Spleen (tissue), 11 donors: ENCODE data around the gene SRGN. TPM values are rescaled to one million over a fixed set of nuclear protein-coding genes. Genes with fewer than 3 reads are reported as not detected.

Experiments used
- DNase-seq: peaks from one replicate; pipeline ENCODE4 v3.0.0-alpha.2; 2020
- H3K27ac ChIP-seq, 8 donors: fragments of 200-600 bp; sonication (generic) in 7 of 8; 1 replicate in 4 of 8; 2 replicates in 4 of 8; pipeline versions ENCODE4 v1.5.0 to v1.8.0; 2016 to 2021; ENCODE audit warnings: inconsistent platforms in 4 of 8, mild to moderate bottlenecking in 4 of 8, moderate library complexity in 1 of 8
- H3K27me3 ChIP-seq, 7 donors: fragments of 200-600 bp; sonication (generic) in 6 of 7; replicated peaks in 1 of 7; 1 replicate in 4 of 7; 2 replicates in 3 of 7; pipeline versions ENCODE4 v1.5.0 to v1.8.0; 2016 to 2021; ENCODE audit warnings: inconsistent platforms in 3 of 7, mild to moderate bottlenecking in 1 of 7
- H3K36me3 ChIP-seq, 6 donors: fragments of 200-600 bp; sonication (generic) in 5 of 6; 1 replicate in 4 of 6; 2 replicates in 2 of 6; pipeline versions ENCODE4 v1.5.0 to v1.8.0; 2016 to 2021; ENCODE audit warnings: inconsistent platforms in 2 of 6
- H3K4me1 ChIP-seq, 6 donors: fragments of 200-600 bp; sonication (generic) in 5 of 6; 1 replicate in 3 of 6; 2 replicates in 3 of 6; pipeline versions ENCODE4 v1.5.0 to v1.8.0; 2016 to 2021; ENCODE audit warnings: inconsistent platforms in 3 of 6
- H3K4me3 ChIP-seq, 8 donors: fragments of 200-600 bp; sonication (generic) in 7 of 8; 1 replicate in 4 of 8; 2 replicates in 4 of 8; pipeline versions ENCODE4 v1.5.0 to v1.8.0; 2016 to 2021; ENCODE audit warnings: inconsistent platforms in 4 of 8, mild to moderate bottlenecking in 4 of 8, moderate library complexity in 2 of 8
- H3K9me3 ChIP-seq, 8 donors: fragments of 200-600 bp; sonication (generic) in 7 of 8; 1 replicate in 4 of 8; 2 replicates in 4 of 8; pipeline versions ENCODE4 v1.5.0 to v1.8.0; 2016 to 2021; ENCODE audit warnings: inconsistent platforms in 4 of 8
- CTCF ChIP-seq, 11 experiments: fragments of 200-600 bp in 7 of 11; fragments of 450-650 bp in 4 of 11; sonication (generic) in 4 of 11; IDR thresholded peaks in 8 of 11; conservative IDR thresholded peaks in 3 of 11; 1 replicate in 7 of 11; 2 replicates in 4 of 11; pipeline versions ENCODE4 v1.4.0 to v1.8.0; 2016 to 2021; ENCODE audit warnings: antibody characterized with exemption in 11 of 11, inconsistent platforms in 4 of 11, mild to moderate bottlenecking in 1 of 11
- POLR2A ChIP-seq, 3 donors: fragments of 450-650 bp; IDR thresholded peaks; one replicate each; pipeline ENCODE4 v1.5.1; 2017; ENCODE audit warnings: antibody characterized with exemption in 3 of 3, mild to moderate bottlenecking in 1 of 3
- POLR2AphosphoS5 ChIP-seq, 3 donors: sonication (generic); formaldehyde crosslinking; IDR thresholded peaks; one replicate each; pipeline ENCODE4 v1.5.1; 2017; ENCODE audit warnings: antibody characterized with exemption in 3 of 3
- WGBS, 5 donors: extraction: QIAGEN DNeasy Blood & Tissue Kit in 3 of 5; methylation state at CpG; one replicate each; pipeline versions ENCODE4 v1.1.5 to v1.1.7; 2013 to 2018; 5-methylcytosine and 5-hydroxymethylcytosine counted together
- intact Hi-C: fragments of 100-400 bp; cut with DNase I; formaldehyde crosslinking; loops from one replicate; pipeline ENCODE4 v1.15.0; 2023; ENCODE audit warnings: low total_unique reads
- polyA plus RNA-seq, 3 donors: library from polyadenylated mRNA; stranded (reverse); fragments of 200-250 nt; gene quantifications; one replicate each; pipeline ENCODE4 v1.2.1, GENCODE V29; 2013
- total RNA-seq, 7 donors: library from RNA; depleted of rRNA in 3 of 7; stranded (reverse); fragments of >200 nt in 3 of 7; fragmentation: NEBNext Ultra II Directional in 4 of 7; extraction: Animal tissue kit (Norgen Biotek cat#: 25700) in 4 of 7; gene quantifications; one replicate each; pipeline versions ENCODE4 v1.1.0 to v1.2.1, GENCODE V29; 2016 to 2021
- donor health status: healthy with polysubstance abuse.
- donor health status: DM: no; HTN: no; CAD: no; lungs with moderate emphysema.
- donor health status: DM: no; HTN: no; CAD: no.
- donor health status: Bipolar disorder and iron deficiency.
- donor health status: healthy.
- donor health status: DM: no; HTN: no; CAD: no.
- donor health status: DM: yes; HTN: yes; CAD: no.

The SRGN gene
- total and polyA plus RNA-seq, 10 donors, result 123 to 1,009 (median 505) TPM

- 0 to 1% (median 1%) methylated on average over 15 to 16 of the region's 16 CpGs for WGBS, 5 donors
- H3K36me3 ChIP-seq, result no peaks in the 10 kb centered on the region
These were observed 35.4 kb downstream of the SRGN start for GRCh38 chr10:69123306-69123746.

DNA sequence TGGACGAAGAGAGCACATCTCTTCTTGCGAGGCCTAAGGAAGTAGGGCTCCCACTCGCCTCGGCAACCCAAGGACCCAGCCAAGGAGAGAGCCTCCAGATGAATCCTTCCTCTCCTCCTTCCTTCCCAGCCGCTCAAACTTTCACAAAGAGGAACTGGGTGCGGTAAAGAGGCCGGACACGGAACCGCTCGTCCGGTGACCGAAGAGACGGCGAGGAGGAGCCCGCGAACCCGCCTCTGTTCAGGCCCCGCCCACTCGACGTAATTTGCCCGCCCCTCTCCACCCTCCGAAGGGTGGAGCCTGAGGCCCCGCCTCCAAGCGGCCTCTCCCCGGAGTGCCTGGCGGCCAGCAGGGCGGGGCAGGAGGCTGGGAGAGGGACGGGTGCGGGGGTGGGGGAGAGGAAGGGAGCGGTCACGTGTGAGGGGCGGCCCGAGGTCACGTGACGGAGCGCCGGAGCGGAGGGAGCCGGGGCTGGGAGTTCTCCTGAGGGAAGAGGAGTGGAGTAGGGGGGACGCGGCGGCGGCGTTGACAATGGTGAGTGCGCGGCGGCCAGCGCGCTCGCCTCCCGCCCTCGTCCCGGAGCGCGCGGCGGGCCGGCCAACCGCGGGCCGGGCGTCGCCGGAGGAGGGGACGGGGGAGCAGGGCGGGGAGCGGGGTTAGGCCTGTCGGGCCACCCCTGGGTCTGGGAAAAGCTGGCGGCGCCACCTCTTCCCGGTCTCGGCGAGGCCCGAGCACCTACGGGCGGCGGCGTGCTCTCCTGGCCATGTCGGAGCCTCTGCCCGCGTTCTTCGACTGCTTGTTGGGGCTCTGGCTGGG, 36.1 kb downstream of the SRGN start, which contains the start of gene VPS26A:
TSS of gene VPS26A (plus strand) at position 432 of the 816 bp plus-strand sequence. CDS start at position 532, 100 bp downstream.
- no peaks in the 10 kb centered on the region for H3K9me3 ChIP-seq
- DNase-seq, result peak; percentile 100
- intact Hi-C loops, result no loop called here
- H3K27me3 ChIP-seq, result no peaks in the 10 kb centered on the region
- peaks cover 0 to 3% (median 0%) of the 10 kb centered on the region in 6 donors for H3K36me3 ChIP-seq
- peak within 1 kb of the TSS; percentile 79 to 97 (median 93) for H3K4me3 ChIP-seq
- peak; percentile 97 to 98 (median 98) for TF ChIP-seq POLR2AphosphoS5 (IDR thresholded peaks at IDR 0.05)
- peak; percentile 81 to 92 (median 85) for TF ChIP-seq POLR2A (IDR thresholded peaks at IDR 0.05)
- TF ChIP-seq CTCF (IDR thresholded peaks at IDR 0.05 in 8 of 11, conservative IDR thresholded peaks at IDR 0.05 in 3 of 11), result peak in 9 of 11 experiments; percentile 18 to 74 (median 33)
- peaks cover 17 to 52% (median 43%) of the 10 kb centered on the region in 6 donors for H3K4me1 ChIP-seq
- H3K27ac ChIP-seq, result peak within 1 kb of the TSS; percentile 97 to 99 (median 98)
- WGBS, 5 donors, result 0 to 2% (median 1%) methylated on average over 44 to 82 of the region's 82 CpGs

More at GRCh38 chr10:69123306-69123746, 35.4 kb downstream of the SRGN start:
- H3K4me3 ChIP-seq, result peak overlapping the region; percentile 49 to 97 (median 90)
- TF ChIP-seq POLR2A (IDR thresholded peaks at IDR 0.05), result no peak
- peak in 2 of 11 experiments; percentile 7 to 17 for TF ChIP-seq CTCF (IDR thresholded peaks at IDR 0.05 in 8 of 11, conservative IDR thresholded peaks at IDR 0.05 in 3 of 11)
- no peak for TF ChIP-seq POLR2AphosphoS5 (IDR thresholded peaks at IDR 0.05)
- H3K4me1 ChIP-seq, result peaks cover 17 to 46% (median 37%) of the 10 kb centered on the region in 6 donors
- peak overlapping the region; percentile 97 to 99 (median 98) for H3K27ac ChIP-seq
- no peaks in the 10 kb centered on the region for H3K27me3 ChIP-seq
- no peak for DNase-seq
- no peaks in the 10 kb centered on the region for H3K9me3 ChIP-seq
- intact Hi-C loops, result no loop called here

GRCh38 chr10:69124563-69125268, 36.8 kb downstream of the SRGN start:
- Histone ChIP-seq H3K4me3 (peak overlapping the region; percentile 79 to 97 (median 93)), H3K9me3 (no peaks in the 10 kb centered on the region), H3K27me3 (no peaks in the 10 kb centered on the region), H3K27ac (peak overlapping the region; percentile 97 to 99 (median 98)), H3K4me1 (peaks cover 17 to 60% (median 50%) of the 10 kb centered on the region in 6 donors), H3K36me3 (peaks cover 0 to 3% (median 0%) of the 10 kb centered on the region in 6 donors)
- intact Hi-C loops, result no loop called here
- DNase-seq, result peak; percentile 85
- WGBS, 5 donors, result 0 to 1% (median 1%) methylated on average over 21 to 26 of the region's 26 CpGs
- TF ChIP-seq POLR2A (IDR thresholded peaks at IDR 0.05), result no peak
- peak in 1 of 3 donors; percentile 63 for TF ChIP-seq POLR2AphosphoS5 (IDR thresholded peaks at IDR 0.05)

DNA sequence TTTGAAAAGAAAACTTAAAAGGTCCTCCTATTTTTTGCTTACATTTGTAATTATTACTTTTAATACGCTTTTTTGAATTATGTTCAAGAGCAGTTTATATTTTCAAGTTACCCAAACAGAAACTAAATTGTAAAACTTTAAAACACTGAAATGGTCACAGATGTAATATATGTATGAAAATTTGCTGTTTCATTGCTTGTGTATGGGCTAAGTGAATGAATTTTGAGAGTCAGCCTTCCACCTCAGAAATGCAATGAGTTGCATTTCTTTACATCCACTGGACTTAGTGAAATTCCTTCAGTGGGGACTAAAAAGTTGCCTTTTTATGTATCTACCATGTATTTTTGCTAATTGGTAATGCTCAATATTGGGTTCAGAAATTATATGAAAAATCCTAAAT, 37.7 kb downstream of the SRGN start:
- TF ChIP-seq POLR2A (IDR thresholded peaks at IDR 0.05) (no peak), CTCF (IDR thresholded peaks at IDR 0.05 in 8 of 11, conservative IDR thresholded peaks at IDR 0.05 in 3 of 11) (no peak), POLR2AphosphoS5 (IDR thresholded peaks at IDR 0.05) (no peak)
- intact Hi-C loops, result no loop called here
- Histone ChIP-seq H3K4me1 (peaks cover 17 to 68% (median 58%) of the 10 kb centered on the region in 6 donors), H3K9me3 (no peaks in the 10 kb centered on the region), H3K4me3 (peak overlapping the region in 5 of 8 donors; percentile 79 to 97 (median 91)), H3K27me3 (no peaks in the 10 kb centered on the region), H3K27ac (peak overlapping the region in 5 of 8 donors; percentile 97 to 99 (median 98)), H3K36me3 (peaks cover 0 to 3% (median 0%) of the 10 kb centered on the region in 6 donors)
- WGBS, 5 donors, result 69 to 74% (median 71%) methylated on average over 1 of the region's 1 CpG
- no peak for DNase-seq
